RCC 7860 (cell line): ENCODE results near the gene IBA57.

Source experiments
- DNase-seq: peaks from one replicate; pipeline ENCODE4 v3.0.0-alpha.2; 2015; ENCODE audit warnings: low spot score
- FAIRE-seq: peaks from 2 replicates; lab custom pipeline; 2012; peaks lifted over from hg19 to GRCh38; lab: Jason Lieb, UNC

IBA57 gene

GRCh38 chr1:228144193-228144992 lies 21.2 kb upstream of the IBA57 start:
- DNase-seq = no peak
- no peak for FAIRE-seq

GRCh38 chr1:228144993-228145343 lies 20.6 kb upstream of the IBA57 start:
- DNase-seq (no peak), FAIRE-seq (no peak)

- FAIRE-seq = no peak
Observed at GRCh38 chr1:228145463-228146416, 19.9 kb upstream of the IBA57 start.

GRCh38 chr1:228146417-228147150 lies 19.0 kb upstream of the IBA57 start:
- FAIRE-seq = no peak
- DNase-seq = no peak

More at GRCh38 chr1:228145463-228146416, 19.9 kb upstream of the IBA57 start:
- no peak for DNase-seq

- FAIRE-seq = no peak
Observed at GRCh38 chr1:228147151-228147693, 18.4 kb upstream of the IBA57 start.

GRCh38 chr1:228147768-228148167 lies 17.8 kb upstream of the IBA57 start:
- FAIRE-seq = no peak
- DNase-seq = no peak

More at GRCh38 chr1:228147151-228147693, 18.4 kb upstream of the IBA57 start:
- DNase-seq = no peak

- no peak for FAIRE-seq
- DNase-seq = no peak
Observed at GRCh38 chr1:228148196-228148861, 17.3 kb upstream of the IBA57 start.

GRCh38 chr1:228148935-228149405 lies 16.6 kb upstream of the IBA57 start:
- no peak for FAIRE-seq
- no peak for DNase-seq

- no peak for FAIRE-seq
- no peak for DNase-seq
Observed at GRCh38 chr1:228149406-228150119, 16.0 kb upstream of the IBA57 start, which contains the start of gene GJC2. Gene GJC2 (plus strand): TSS chr1:228149930. CDS start chr1:228157759, 7,829 bp downstream.

GRCh38 chr1:228150120-228150460 lies 15.5 kb upstream of the IBA57 start:
- no peak for DNase-seq
- no peak for FAIRE-seq

- FAIRE-seq (no peak), DNase-seq (no peak)
Observed at GRCh38 chr1:228150461-228151179, 15.0 kb upstream of the IBA57 start.

GRCh38 chr1:228151180-228151925 lies 14.3 kb upstream of the IBA57 start:
- FAIRE-seq = no peak
- DNase-seq = no peak

GRCh38 chr1:228152097-228152917 lies 13.3 kb upstream of the IBA57 start:
- DNase-seq = no peak
- FAIRE-seq = no peak

- no peak for DNase-seq
- no peak for FAIRE-seq
Observed at GRCh38 chr1:228152918-228153258, 12.7 kb upstream of the IBA57 start.

- DNase-seq = no peak
- no peak for FAIRE-seq
Observed at GRCh38 chr1:228154021-228154669, 11.5 kb upstream of the IBA57 start.

GRCh38 chr1:228154670-228155571 lies 10.7 kb upstream of the IBA57 start:
- DNase-seq = no peak
- FAIRE-seq = no peak
